ENCODE measurements around the gene CKMT2. TPM values are rescaled to one million over a fixed set of nuclear protein-coding genes. Genes with fewer than 3 reads are reported as not detected.

Gene CKMT2
- not detected in 2 replicates for total RNA-seq (2014; rRNA removed; shearing (Covaris generic); ENCODE audit: low replicate concordance)

GRCh38 chr5:81233080-81233634 lies at the start of gene CKMT2:
Gene CKMT2 (plus strand): TSS chr5:81233322. CDS start chr5:81251133, 17,811 bp downstream.
- DNase-seq (ENCODE audit: low read depth), result no peak
- in situ Hi-C loops (cut with HindIII; ENCODE audit: low pct_unique_long_range_greater_than_20kb, low sequenced_read_pairs), result no loop called here

- in situ Hi-C loops (cut with HindIII; ENCODE audit: low pct_unique_long_range_greater_than_20kb, low sequenced_read_pairs), result no loop called here
- no peak for DNase-seq (ENCODE audit: low read depth)
Measured at GRCh38 chr5:81183811-81184748, 49.0 kb upstream of the CKMT2 start.

- in situ Hi-C loops (cut with HindIII; ENCODE audit: low pct_unique_long_range_greater_than_20kb, low sequenced_read_pairs), result no loop called here
Measured at GRCh38 chr5:81184749-81185110, 48.4 kb upstream of the CKMT2 start.

GRCh38 chr5:81187885-81188284 lies 45.2 kb upstream of the CKMT2 start:
- DNase-seq (ENCODE audit: low read depth), result no peak
- in situ Hi-C loops (cut with HindIII; ENCODE audit: low pct_unique_long_range_greater_than_20kb, low sequenced_read_pairs), result no loop called here

More at GRCh38 chr5:81184749-81185110, 48.4 kb upstream of the CKMT2 start:
- no peak for DNase-seq (ENCODE audit: low read depth)

DNA sequence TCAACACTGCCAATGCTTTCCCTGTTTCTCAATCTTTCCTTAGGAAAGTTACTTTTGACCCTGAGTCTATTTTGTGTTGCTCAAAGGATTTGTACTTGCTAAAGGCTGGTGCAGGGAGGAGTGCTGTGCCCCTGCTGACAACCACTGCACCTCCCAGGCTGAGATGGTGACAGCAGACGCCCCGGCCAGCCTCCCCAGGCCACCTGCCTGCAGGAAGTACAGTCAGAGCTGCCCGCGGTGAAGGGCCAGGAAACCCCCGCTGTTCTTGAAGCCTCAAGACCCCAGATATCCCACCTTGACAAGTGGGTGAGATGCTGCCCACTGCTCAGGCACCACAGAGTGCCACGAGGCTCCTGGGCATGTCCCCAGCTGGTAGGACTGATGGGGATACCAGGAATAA lies 44.2 kb upstream of the CKMT2 start:
- in situ Hi-C loops (cut with HindIII; ENCODE audit: low pct_unique_long_range_greater_than_20kb, low sequenced_read_pairs), result no loop called here
- no peak for DNase-seq (ENCODE audit: low read depth)

GRCh38 chr5:81189875-81190498 lies 43.1 kb upstream of the CKMT2 start:
- no peak for DNase-seq (ENCODE audit: low read depth)
- in situ Hi-C loops (cut with HindIII; ENCODE audit: low pct_unique_long_range_greater_than_20kb, low sequenced_read_pairs), result no loop called here

- DNase-seq (ENCODE audit: low read depth), result no peak
- in situ Hi-C loops (cut with HindIII; ENCODE audit: low pct_unique_long_range_greater_than_20kb, low sequenced_read_pairs), result no loop called here
Measured at GRCh38 chr5:81191726-81192372, 41.3 kb upstream of the CKMT2 start.

- no peak for DNase-seq (ENCODE audit: low read depth)
- in situ Hi-C loops (cut with HindIII; ENCODE audit: low pct_unique_long_range_greater_than_20kb, low sequenced_read_pairs), result no loop called here
Measured at GRCh38 chr5:81192373-81192750, 40.8 kb upstream of the CKMT2 start.

- in situ Hi-C loops (cut with HindIII; ENCODE audit: low pct_unique_long_range_greater_than_20kb, low sequenced_read_pairs), result no loop called here
- DNase-seq (ENCODE audit: low read depth), result peak; percentile 55
Measured at GRCh38 chr5:81194633-81195334, 38.3 kb upstream of the CKMT2 start.

DNA sequence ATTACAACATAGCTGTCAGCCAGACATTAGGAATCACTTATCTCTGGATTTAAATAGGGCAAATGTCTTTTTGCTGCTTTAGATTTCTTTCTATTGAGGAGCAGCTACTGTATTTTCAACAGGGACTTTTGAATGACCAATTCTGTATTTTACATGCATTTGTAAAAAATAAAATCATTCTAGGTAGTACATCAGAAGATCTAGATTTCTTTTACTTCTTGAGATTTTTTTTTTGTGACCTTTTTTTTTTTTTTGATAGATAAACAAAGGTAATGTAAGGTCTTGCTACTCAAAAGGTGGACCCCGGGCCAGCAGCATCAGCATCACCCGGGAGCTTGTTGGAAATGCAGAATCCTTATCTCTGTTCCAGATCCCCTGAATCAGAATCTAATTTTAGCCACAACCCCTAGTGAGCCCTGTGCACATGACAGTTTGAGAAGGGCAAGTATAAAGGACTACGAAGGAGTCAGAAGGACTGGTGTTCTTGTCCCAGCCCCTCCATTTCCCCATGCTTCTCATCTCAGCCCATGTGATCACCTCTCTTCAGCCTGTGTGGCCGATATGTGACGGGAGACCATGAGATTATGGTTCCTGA lies 37.7 kb upstream of the CKMT2 start:
- no peak for DNase-seq (ENCODE audit: low read depth)
- in situ Hi-C loops (cut with HindIII; ENCODE audit: low pct_unique_long_range_greater_than_20kb, low sequenced_read_pairs), result no loop called here

DNA sequence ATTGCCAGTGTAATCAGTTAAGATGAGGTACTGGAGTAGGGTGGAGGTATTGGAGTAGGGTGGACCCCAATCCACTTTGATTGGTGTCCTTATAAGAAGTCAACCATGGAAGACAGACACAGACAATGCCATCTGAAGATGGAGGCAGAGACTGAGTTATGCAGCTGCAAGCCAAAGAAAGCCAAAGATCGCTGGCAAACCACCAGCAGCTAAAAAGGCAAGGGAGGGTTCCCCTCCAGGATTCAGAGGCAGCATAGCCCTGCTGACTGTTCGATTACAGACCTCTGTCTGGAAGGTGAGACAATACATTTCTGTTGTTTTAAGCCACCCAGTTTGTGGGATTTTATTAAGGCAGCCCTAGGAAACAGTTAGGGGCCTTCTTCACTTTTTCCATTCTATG lies 30.5 kb upstream of the CKMT2 start:
- no peak for DNase-seq (ENCODE audit: low read depth)
- in situ Hi-C loops (cut with HindIII; ENCODE audit: low pct_unique_long_range_greater_than_20kb, low sequenced_read_pairs), result no loop called here

GRCh38 chr5:81203729-81204128 lies 29.4 kb upstream of the CKMT2 start:
- in situ Hi-C loops (cut with HindIII; ENCODE audit: low pct_unique_long_range_greater_than_20kb, low sequenced_read_pairs), result no loop called here
- no peak for DNase-seq (ENCODE audit: low read depth)

DNA sequence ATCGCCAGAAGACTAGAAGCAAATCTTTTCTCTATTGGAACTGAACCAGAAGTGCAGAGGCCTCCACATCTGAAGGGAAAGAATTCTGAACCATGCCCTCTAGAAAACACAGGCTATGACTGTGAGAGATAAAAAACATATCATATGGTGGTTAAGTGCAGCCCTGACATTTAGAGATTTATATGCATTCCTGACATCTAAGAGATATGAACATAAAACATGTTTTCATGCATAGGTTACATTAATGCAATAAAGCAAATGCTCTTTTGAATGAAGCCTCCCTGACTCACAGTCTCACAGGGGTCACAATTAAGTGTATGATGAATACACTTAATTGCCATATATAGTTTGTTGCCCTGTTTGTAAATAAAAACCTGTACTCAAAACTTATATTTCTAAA lies 28.9 kb upstream of the CKMT2 start:
- in situ Hi-C loops (cut with HindIII; ENCODE audit: low pct_unique_long_range_greater_than_20kb, low sequenced_read_pairs), result no loop called here
- no peak for DNase-seq (ENCODE audit: low read depth)

DNA sequence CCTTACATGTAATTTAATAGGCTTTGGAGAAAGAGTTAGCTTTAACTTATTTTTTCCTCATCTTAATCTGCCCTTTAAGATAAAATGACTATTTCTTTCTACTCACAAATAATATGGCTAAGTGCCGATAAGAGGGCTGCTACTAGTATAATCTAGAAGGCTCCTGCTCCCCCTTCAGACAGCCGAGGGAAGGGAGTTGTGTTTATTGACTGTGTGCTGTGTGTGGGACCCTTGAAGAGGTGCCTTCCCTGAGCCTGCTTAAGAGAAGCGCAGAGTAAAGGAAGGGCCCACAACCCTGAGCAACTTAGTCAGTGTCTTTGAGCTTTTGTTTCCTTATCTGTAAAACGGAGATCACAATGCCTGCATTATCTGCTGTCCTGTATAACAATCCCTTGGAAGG lies 28.1 kb upstream of the CKMT2 start:
- DNase-seq (ENCODE audit: low read depth), result no peak
- in situ Hi-C loops (cut with HindIII; ENCODE audit: low pct_unique_long_range_greater_than_20kb, low sequenced_read_pairs), result no loop called here

- in situ Hi-C loops (cut with HindIII; ENCODE audit: low pct_unique_long_range_greater_than_20kb, low sequenced_read_pairs), result no loop called here
- DNase-seq (ENCODE audit: low read depth), result peak; percentile 6
Measured at GRCh38 chr5:81207009-81207408, 26.1 kb upstream of the CKMT2 start.

GRCh38 chr5:81208904-81209303 lies 24.2 kb upstream of the CKMT2 start:
- in situ Hi-C loops (cut with HindIII; ENCODE audit: low pct_unique_long_range_greater_than_20kb, low sequenced_read_pairs), result no loop called here
- DNase-seq (ENCODE audit: low read depth), result no peak

DNA sequence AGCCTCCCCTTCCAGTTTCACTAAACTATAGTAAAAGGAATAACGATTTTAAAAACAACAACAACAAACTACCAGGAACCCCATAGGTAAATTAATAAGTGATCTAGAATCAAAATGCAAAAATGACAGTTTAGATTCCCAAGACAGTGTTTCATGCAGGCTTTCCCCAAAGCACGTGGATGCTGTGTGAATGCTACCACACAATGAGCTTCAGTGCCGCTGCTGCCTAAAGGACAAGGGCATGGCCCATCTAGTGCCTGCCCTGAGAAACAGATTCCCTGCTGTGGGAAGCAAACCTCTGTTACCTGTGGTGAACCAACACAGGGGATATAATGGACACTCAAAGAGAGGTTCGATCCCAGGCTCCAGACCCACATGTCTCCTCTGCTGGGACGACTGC lies 23.7 kb upstream of the CKMT2 start:
- in situ Hi-C loops (cut with HindIII; ENCODE audit: low pct_unique_long_range_greater_than_20kb, low sequenced_read_pairs), result no loop called here
- DNase-seq (ENCODE audit: low read depth), result no peak

GRCh38 chr5:81209869-81210493 lies 23.1 kb upstream of the CKMT2 start:
- in situ Hi-C loops (cut with HindIII; ENCODE audit: low pct_unique_long_range_greater_than_20kb, low sequenced_read_pairs), result no loop called here
- no peak for DNase-seq (ENCODE audit: low read depth)
